ENCODE measurements around the gene KLKB1.
"Not testable (repeated sequence)": the region's sequence is repeated elsewhere in the genome, so short reads cannot be mapped to it uniquely, and the experiment has no call there.

Gene KLKB1

DNA sequence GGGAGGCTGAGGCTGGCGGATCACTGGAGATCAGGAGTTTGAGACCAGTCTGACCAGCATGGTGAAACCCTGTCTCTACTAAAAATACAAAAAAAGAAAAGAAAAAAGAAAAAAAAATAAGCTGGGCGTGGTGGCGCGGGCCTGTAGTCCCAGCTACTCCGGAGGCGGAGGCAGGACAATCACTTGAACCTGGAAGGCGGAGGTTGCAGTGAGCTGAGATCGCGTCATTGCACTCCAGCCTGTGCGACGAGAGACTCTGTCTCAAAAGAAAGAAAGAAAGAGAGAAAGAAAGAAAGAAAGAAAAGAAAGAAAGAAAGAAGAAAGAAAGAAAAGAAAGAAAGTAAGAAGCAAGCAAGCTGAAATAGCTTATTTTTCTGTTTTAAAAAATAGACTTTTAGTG, 37.9 kb downstream of the KLKB1 start:
- not testable (repeated sequence) for H3K4ac ChIP-seq (ENCODE audit: low read depth, low read length); H3K4me2 ChIP-seq (ENCODE audit: low read length); H3K9me3 ChIP-seq (ENCODE audit: insufficient read depth, low read depth, low read length); H3K9ac ChIP-seq (ENCODE audit: low read length); H3K4me1 ChIP-seq (ENCODE audit: control insufficient read depth in 1 of 2, insufficient read depth in 2 of 2, low read length in 2 of 2); H2BK12ac ChIP-seq (ENCODE audit: low read length); H3K27me3 ChIP-seq (ENCODE audit: insufficient read depth, low read length); DNase-seq; H3K79me1 ChIP-seq (ENCODE audit: low read length); H4K8ac ChIP-seq (ENCODE audit: low read depth, low read length); H3K18ac ChIP-seq (ENCODE audit: low read length); H2AK5ac ChIP-seq (ENCODE audit: low read length); H2BK120ac ChIP-seq (ENCODE audit: insufficient read depth, low read length, poor library complexity); H4K12ac ChIP-seq (ENCODE audit: low read depth, low read length); H2AFZ ChIP-seq (ENCODE audit: insufficient read depth, low read length, poor library complexity); H2BK5ac ChIP-seq (ENCODE audit: low read depth, low read length, poor library complexity); H3K27ac ChIP-seq (ENCODE audit: low read depth, low read length); H3K23ac ChIP-seq (ENCODE audit: low read length); H3K14ac ChIP-seq (ENCODE audit: low read length); H3K36me3 ChIP-seq (ENCODE audit: control insufficient read depth in 1 of 2, insufficient read depth in 2 of 2, low read length in 2 of 2); H4K91ac ChIP-seq (ENCODE audit: low read depth, low read length); H3K79me2 ChIP-seq (ENCODE audit: control insufficient read depth, insufficient read depth, low read length, poor library complexity); H3K4me3 ChIP-seq (ENCODE audit: low read depth, low read length)
- WGBS (ENCODE audit: extremely low coverage, insufficient coverage, insufficient read length) = no CpG with 5 or more reads among the region's 11 CpGs

DNA sequence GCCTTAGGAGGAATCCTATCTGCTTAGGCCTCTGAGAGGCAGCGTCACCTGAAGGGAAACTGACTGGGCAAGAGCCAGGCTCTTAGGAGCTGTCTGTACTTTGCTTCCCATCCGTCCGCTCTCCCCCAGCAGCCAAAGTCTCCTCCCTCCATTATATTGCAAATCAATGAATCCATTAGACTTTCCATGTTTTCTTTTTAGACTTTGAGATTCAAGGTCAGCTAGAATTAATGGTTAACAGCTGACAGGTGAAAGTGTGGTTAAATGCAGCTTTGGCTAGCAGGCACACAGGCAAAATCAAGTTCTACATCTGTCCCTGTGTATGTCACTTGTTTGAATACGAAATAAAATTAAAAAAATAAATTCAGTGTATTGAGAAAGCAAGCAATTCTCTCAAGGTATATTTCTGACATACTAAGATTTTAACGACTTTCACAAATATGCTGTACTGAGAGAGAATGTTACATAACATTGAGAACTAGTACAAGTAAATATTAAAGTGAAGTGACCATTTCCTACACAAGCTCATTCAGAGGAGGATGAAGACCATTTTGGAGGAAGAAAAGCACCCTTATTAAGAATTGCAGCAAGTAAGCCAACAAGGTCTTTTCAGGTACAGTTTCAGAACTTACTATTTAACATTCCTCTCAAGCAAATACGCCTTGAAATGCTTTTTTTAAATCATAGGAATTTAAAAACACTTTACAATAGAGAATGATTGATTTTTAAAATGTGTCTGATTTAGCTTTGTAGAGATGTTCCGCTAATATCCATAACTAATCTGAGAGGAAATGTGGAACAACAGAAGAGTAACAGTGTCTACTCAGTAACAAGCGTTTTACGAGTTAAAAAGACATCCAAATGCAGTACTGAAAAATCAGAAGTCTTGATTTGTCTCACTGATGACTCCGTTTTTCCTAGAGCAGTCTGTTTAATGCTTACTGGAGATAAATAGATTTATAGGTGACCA, 38.7 kb downstream of the KLKB1 start, which contains the start of gene F11:
Gene F11 (plus strand): TSS at position 507 of the 970 bp plus-strand sequence. CDS start 948 bp downstream, outside the sequence.
- no CpG with 5 or more reads among the region's 10 CpGs for WGBS (ENCODE audit: extremely low coverage, insufficient coverage, insufficient read length)
- H3K27me3 ChIP-seq (ENCODE audit: insufficient read depth, low read length) = no peaks in the 10 kb centered on the region
- no peak within 1 kb of the TSS for H3K9ac ChIP-seq (ENCODE audit: low read length)
- no peak within 1 kb of the TSS for H4K91ac ChIP-seq (ENCODE audit: low read depth, low read length)
- peaks cover 2% of the 10 kb centered on the region for H3K9me3 ChIP-seq (ENCODE audit: insufficient read depth, low read depth, low read length)
- no peak for DNase-seq
- H3K23ac ChIP-seq (ENCODE audit: low read length) = no peak within 1 kb of the TSS
- H2AFZ ChIP-seq (ENCODE audit: insufficient read depth, low read length, poor library complexity) = no peak within 1 kb of the TSS
- H3K4ac ChIP-seq (ENCODE audit: low read depth, low read length) = no peak within 1 kb of the TSS
- no peaks in the 10 kb centered on the region for H3K4me1 ChIP-seq (ENCODE audit: control insufficient read depth in 1 of 2, insufficient read depth in 2 of 2, low read length in 2 of 2)
- H3K18ac ChIP-seq (ENCODE audit: low read length) = no peak within 1 kb of the TSS
- no peaks in the 10 kb centered on the region for H3K79me2 ChIP-seq (ENCODE audit: control insufficient read depth, insufficient read depth, low read length, poor library complexity)
- no peak within 1 kb of the TSS for H2BK12ac ChIP-seq (ENCODE audit: low read length)
- H3K4me3 ChIP-seq (ENCODE audit: low read depth, low read length) = no peak within 1 kb of the TSS
- no peaks in the 10 kb centered on the region for H3K79me1 ChIP-seq (ENCODE audit: low read length)
- H3K4me2 ChIP-seq (ENCODE audit: low read length) = peak within 1 kb of the TSS; percentile 12
- no peak within 1 kb of the TSS for H2BK5ac ChIP-seq (ENCODE audit: low read depth, low read length, poor library complexity)
- no peak within 1 kb of the TSS for H3K14ac ChIP-seq (ENCODE audit: low read length)
- H4K8ac ChIP-seq (ENCODE audit: low read depth, low read length) = no peak within 1 kb of the TSS
- H2BK120ac ChIP-seq (ENCODE audit: insufficient read depth, low read length, poor library complexity) = no peak within 1 kb of the TSS
- no peak within 1 kb of the TSS for H4K12ac ChIP-seq (ENCODE audit: low read depth, low read length)
- H3K36me3 ChIP-seq (ENCODE audit: control insufficient read depth in 1 of 2, insufficient read depth in 2 of 2, low read length in 2 of 2) = no peaks in the 10 kb centered on the region
- no peak within 1 kb of the TSS for H2AK5ac ChIP-seq (ENCODE audit: low read length)
- no peak within 1 kb of the TSS for H3K27ac ChIP-seq (ENCODE audit: low read depth, low read length)

DNA sequence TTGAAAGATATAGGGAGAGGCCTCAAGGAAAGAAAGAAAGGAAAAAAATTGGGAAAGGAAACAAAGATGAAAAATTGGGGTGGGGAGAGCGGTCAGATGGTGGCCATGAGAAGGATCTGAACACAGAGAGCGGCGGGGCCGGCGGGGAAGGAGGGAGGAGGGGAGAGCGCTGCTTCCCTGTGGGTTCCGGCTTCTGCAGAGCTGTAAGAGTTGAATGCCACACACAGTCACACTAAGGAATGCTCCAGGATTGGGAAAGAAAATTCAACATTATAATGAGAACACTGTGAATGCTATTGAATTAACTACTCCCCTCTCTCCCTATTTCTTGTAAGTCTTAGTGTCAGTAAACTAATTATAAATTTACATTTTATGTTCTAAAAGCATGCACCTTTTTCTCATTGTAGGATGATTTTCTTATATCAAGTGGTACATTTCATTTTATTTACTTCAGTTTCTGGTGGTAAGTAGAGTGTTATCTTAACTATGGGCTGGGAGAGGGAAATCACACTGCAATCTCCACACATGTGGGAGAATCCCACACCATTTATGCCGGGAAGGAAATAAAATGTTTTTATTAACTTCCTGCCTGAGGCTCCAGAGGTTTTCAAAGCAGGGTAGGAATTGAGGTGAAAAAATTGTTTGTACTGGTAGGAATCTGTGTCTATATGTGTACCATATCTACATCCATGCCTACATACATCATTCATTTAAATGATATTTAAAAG, 39.6 kb downstream of the KLKB1 start:
- DNase-seq = no peak
- Histone ChIP-seq H2BK12ac (ENCODE audit: low read length) (no peak overlapping the region), H2BK120ac (ENCODE audit: insufficient read depth, low read length, poor library complexity) (no peak overlapping the region), H3K9me3 (ENCODE audit: insufficient read depth, low read depth, low read length) (peaks cover 2% of the 10 kb centered on the region), H3K18ac (ENCODE audit: low read length) (no peak overlapping the region), H4K91ac (ENCODE audit: low read depth, low read length) (no peak overlapping the region), H3K4ac (ENCODE audit: low read depth, low read length) (no peak overlapping the region), H3K27me3 (ENCODE audit: insufficient read depth, low read length) (no peaks in the 10 kb centered on the region), H3K27ac (ENCODE audit: low read depth, low read length) (no peak overlapping the region), H3K4me3 (ENCODE audit: low read depth, low read length) (no peak overlapping the region), H2BK5ac (ENCODE audit: low read depth, low read length, poor library complexity) (no peak overlapping the region), H3K23ac (ENCODE audit: low read length) (no peak overlapping the region), H2AK5ac (ENCODE audit: low read length) (no peak overlapping the region), H3K14ac (ENCODE audit: low read length) (no peak overlapping the region), H2AFZ (ENCODE audit: insufficient read depth, low read length, poor library complexity) (no peak overlapping the region), H3K9ac (ENCODE audit: low read length) (no peak overlapping the region), H3K4me1 (ENCODE audit: control insufficient read depth in 1 of 2, insufficient read depth in 2 of 2, low read length in 2 of 2) (no peaks in the 10 kb centered on the region), H4K12ac (ENCODE audit: low read depth, low read length) (no peak overlapping the region), H4K8ac (ENCODE audit: low read depth, low read length) (no peak overlapping the region), H3K79me2 (ENCODE audit: control insufficient read depth, insufficient read depth, low read length, poor library complexity) (no peaks in the 10 kb centered on the region), H3K79me1 (ENCODE audit: low read length) (no peaks in the 10 kb centered on the region), H3K4me2 (ENCODE audit: low read length) (peak overlapping the region; percentile 12), H3K36me3 (ENCODE audit: control insufficient read depth in 1 of 2, insufficient read depth in 2 of 2, low read length in 2 of 2) (no peaks in the 10 kb centered on the region)
- no CpG with 5 or more reads among the region's 8 CpGs for WGBS (ENCODE audit: extremely low coverage, insufficient coverage, insufficient read length)

DNA sequence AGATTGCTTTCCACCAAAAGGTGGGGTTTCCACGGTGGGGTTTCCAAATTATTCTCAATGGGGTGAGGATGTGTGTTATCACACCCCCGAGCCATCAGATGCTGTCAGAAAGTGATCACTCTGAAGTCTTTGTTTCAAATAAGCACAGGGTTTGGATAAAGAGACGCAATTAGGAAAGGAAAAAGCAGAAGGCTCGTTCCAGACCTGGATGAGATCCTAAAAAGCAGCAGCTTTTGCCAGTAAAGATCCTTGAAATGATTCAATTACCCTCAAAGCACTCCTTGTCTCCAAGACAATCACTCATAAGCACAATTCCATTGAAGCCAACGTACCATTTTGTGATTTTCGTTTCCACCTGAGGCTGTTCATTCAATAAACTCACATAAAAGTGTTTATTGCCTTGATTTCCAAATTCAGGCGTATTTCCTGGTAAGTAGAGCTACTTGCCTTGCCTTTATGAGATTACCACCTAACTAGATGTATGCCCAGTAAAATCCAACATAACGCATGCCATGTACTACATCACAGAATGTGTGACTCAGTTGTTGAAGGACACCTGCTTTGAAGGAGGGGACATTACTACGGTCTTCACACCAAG, 43.9 kb downstream of the KLKB1 start:
- no peaks in the 10 kb centered on the region for H3K4me1 ChIP-seq (ENCODE audit: control insufficient read depth in 1 of 2, insufficient read depth in 2 of 2, low read length in 2 of 2)
- H3K79me1 ChIP-seq (ENCODE audit: low read length) = no peaks in the 10 kb centered on the region
- no peak for DNase-seq
- no peak overlapping the region for H4K91ac ChIP-seq (ENCODE audit: low read depth, low read length)
- H3K79me2 ChIP-seq (ENCODE audit: control insufficient read depth, insufficient read depth, low read length, poor library complexity) = no peaks in the 10 kb centered on the region
- H3K4ac ChIP-seq (ENCODE audit: low read depth, low read length) = no peak overlapping the region
- no peaks in the 10 kb centered on the region for H3K27me3 ChIP-seq (ENCODE audit: insufficient read depth, low read length)
- no peak overlapping the region for H2AFZ ChIP-seq (ENCODE audit: insufficient read depth, low read length, poor library complexity)
- no peak overlapping the region for H3K14ac ChIP-seq (ENCODE audit: low read length)
- H4K8ac ChIP-seq (ENCODE audit: low read depth, low read length) = no peak overlapping the region
- no peak overlapping the region for H2BK120ac ChIP-seq (ENCODE audit: insufficient read depth, low read length, poor library complexity)
- H3K9me3 ChIP-seq (ENCODE audit: insufficient read depth, low read depth, low read length) = no peaks in the 10 kb centered on the region
- no peak overlapping the region for H4K12ac ChIP-seq (ENCODE audit: low read depth, low read length)
- no CpG with 5 or more reads among the region's 9 CpGs for WGBS (ENCODE audit: extremely low coverage, insufficient coverage, insufficient read length)
- H2BK5ac ChIP-seq (ENCODE audit: low read depth, low read length, poor library complexity) = no peak overlapping the region
- H3K4me2 ChIP-seq (ENCODE audit: low read length) = no peak overlapping the region
- H2BK12ac ChIP-seq (ENCODE audit: low read length) = no peak overlapping the region
- no peak overlapping the region for H3K23ac ChIP-seq (ENCODE audit: low read length)
- no peak overlapping the region for H3K18ac ChIP-seq (ENCODE audit: low read length)
- H3K27ac ChIP-seq (ENCODE audit: low read depth, low read length) = no peak overlapping the region
- no peak overlapping the region for H2AK5ac ChIP-seq (ENCODE audit: low read length)
- no peak overlapping the region for H3K9ac ChIP-seq (ENCODE audit: low read length)
- H3K36me3 ChIP-seq (ENCODE audit: control insufficient read depth in 1 of 2, insufficient read depth in 2 of 2, low read length in 2 of 2) = no peaks in the 10 kb centered on the region
- H3K4me3 ChIP-seq (ENCODE audit: low read depth, low read length) = no peak overlapping the region

Measured in trophoblast cell (in vitro differentiated cells and primary cell).